ENCODE data around the gene FSTL5.

FSTL5 gene

DNA sequence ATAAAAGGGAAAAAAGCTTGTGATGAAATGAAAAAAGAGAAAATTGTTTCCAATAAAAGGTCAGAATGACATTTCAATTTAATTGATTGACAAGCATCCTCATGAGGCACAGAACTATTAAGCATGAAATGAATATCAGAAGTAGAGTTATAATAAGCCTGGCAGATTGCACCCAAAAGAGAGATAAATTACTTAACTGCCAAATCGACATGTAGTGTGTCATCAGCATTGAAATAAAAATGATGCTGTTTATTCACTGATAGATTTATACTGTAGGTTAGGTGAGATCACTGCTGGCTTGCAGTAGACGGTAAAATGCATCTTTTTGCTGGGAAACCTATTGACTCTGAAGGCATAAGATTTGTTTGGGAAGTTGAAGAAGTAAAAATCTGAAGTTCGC, 507.2 kb downstream of the FSTL5 start:
- Mint-ChIP-seq H3K36me3 (ENCODE audit: low read depth) (no peaks in the 10 kb centered on the region), H3K9me3 (no peaks in the 10 kb centered on the region), H3K27me3 (ENCODE audit: low read depth, poor library complexity) (no peaks in the 10 kb centered on the region), H3K4me3 (no peak overlapping the region), H3K27ac (no peak overlapping the region), H3K4me1 (no peaks in the 10 kb centered on the region)
- TF ChIP-seq, protein P1, sequence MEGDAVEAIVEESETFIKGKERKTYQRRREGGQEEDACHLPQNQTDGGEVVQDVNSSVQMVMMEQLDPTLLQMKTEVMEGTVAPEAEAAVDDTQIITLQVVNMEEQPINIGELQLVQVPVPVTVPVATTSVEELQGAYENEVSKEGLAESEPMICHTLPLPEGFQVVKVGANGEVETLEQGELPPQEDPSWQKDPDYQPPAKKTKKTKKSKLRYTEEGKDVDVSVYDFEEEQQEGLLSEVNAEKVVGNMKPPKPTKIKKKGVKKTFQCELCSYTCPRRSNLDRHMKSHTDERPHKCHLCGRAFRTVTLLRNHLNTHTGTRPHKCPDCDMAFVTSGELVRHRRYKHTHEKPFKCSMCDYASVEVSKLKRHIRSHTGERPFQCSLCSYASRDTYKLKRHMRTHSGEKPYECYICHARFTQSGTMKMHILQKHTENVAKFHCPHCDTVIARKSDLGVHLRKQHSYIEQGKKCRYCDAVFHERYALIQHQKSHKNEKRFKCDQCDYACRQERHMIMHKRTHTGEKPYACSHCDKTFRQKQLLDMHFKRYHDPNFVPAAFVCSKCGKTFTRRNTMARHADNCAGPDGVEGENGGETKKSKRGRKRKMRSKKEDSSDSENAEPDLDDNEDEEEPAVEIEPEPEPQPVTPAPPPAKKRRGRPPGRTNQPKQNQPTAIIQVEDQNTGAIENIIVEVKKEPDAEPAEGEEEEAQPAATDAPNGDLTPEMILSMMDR (IDR thresholded peaks at IDR 0.05), result no peak
- no peak for DNase-seq

DNA sequence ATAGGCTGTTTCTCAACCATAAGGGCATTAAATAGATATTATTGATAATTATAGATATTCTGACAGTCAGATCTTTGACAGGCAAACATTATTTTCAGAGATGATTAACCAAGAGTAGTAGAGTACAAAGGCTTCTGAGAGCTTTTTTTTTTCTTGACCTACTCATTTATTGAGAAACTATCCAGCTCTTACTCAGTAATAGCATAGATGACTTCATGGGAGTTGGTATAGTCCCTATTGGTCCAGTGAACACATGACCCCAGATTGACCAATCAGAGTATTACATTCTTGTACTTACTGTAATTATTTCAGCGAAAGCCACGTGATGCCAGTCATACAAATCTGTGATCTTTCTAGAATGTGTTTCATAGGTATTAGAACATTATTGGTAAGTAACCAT, 508.7 kb downstream of the FSTL5 start:
- Mint-ChIP-seq H3K36me3 (ENCODE audit: low read depth) (no peaks in the 10 kb centered on the region), H3K27ac (no peak overlapping the region), H3K27me3 (ENCODE audit: low read depth, poor library complexity) (no peaks in the 10 kb centered on the region), H3K4me3 (no peak overlapping the region), H3K4me1 (no peaks in the 10 kb centered on the region), H3K9me3 (no peaks in the 10 kb centered on the region)
- TF ChIP-seq, protein P1 (IDR thresholded peaks at IDR 0.05), result no peak
- no peak for DNase-seq

DNA sequence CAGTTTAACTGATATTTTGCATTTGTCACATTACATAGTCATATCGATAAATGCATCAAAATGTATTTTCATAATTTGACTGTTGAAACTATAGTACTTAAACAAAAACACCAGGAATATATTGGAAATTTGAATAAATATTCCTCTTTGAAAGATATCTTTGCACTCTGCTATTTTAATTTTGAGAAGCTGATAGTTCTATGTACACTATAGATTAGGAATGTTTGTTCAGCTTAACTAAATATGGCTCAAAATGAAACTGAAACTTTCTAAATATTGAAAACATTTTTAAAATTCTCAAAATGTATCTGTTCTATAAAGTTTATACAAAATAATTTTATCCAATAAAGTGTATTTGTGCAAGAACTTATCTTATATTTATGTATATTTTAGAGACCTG, 510.1 kb downstream of the FSTL5 start:
- Mint-ChIP-seq H3K36me3 (ENCODE audit: low read depth) (no peaks in the 10 kb centered on the region), H3K4me3 (no peak overlapping the region), H3K4me1 (no peaks in the 10 kb centered on the region), H3K27ac (no peak overlapping the region), H3K27me3 (ENCODE audit: low read depth, poor library complexity) (peaks cover 2% of the 10 kb centered on the region), H3K9me3 (no peaks in the 10 kb centered on the region)
- TF ChIP-seq, protein P1 (IDR thresholded peaks at IDR 0.05), result no peak
- DNase-seq, result no peak

DNA sequence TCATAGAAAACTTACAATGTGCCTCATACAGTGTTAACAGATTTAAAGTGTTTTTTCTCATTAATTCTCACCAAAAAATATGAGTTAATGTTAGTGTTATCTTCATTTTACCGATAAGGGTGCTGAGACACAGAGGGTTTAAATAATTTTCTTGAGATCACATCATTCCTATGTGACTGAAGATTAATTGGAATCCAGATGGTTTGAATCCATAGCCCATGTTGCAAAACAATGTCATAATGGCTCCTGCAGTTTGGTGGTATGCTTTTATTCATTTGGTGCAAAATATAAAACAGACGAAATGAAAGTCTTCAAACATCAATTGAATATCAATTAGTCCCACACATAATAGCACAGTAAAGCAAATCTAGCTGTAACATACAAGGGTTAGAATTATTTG, 512.2 kb downstream of the FSTL5 start:
- Mint-ChIP-seq H3K27ac (no peak overlapping the region), H3K4me3 (no peak overlapping the region), H3K4me1 (no peaks in the 10 kb centered on the region), H3K9me3 (peaks cover 3% of the 10 kb centered on the region), H3K36me3 (ENCODE audit: low read depth) (no peaks in the 10 kb centered on the region), H3K27me3 (ENCODE audit: low read depth, poor library complexity) (peaks cover 2% of the 10 kb centered on the region)
- DNase-seq, result no peak
- TF ChIP-seq, protein P1 (IDR thresholded peaks at IDR 0.05), result no peak

DNA sequence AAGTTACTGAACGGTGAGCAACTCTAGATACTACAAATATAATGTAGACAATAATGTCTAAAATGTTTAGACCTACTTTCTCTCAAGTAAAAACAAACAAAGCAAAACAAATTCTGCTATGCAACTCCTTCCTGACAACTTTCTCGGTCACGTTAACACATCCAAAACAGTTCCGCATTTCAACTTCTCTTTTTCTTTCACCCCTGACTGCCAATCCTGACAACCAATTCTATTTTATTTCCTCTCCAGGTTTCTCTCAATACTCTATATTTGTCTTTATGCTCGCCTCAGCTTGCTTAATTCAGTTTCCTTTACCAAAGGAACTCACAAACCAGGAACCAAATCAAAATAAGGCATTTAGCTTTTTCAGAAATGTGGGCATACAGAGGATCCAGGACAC, 513.0 kb downstream of the FSTL5 start:
- no peak for DNase-seq
- TF ChIP-seq, protein P1 (IDR thresholded peaks at IDR 0.05), result no peak
- Mint-ChIP-seq H3K36me3 (ENCODE audit: low read depth) (no peaks in the 10 kb centered on the region), H3K27me3 (ENCODE audit: low read depth, poor library complexity) (peaks cover 2% of the 10 kb centered on the region), H3K9me3 (peaks cover 3% of the 10 kb centered on the region), H3K4me1 (no peaks in the 10 kb centered on the region), H3K4me3 (no peak overlapping the region), H3K27ac (no peak overlapping the region)

DNA sequence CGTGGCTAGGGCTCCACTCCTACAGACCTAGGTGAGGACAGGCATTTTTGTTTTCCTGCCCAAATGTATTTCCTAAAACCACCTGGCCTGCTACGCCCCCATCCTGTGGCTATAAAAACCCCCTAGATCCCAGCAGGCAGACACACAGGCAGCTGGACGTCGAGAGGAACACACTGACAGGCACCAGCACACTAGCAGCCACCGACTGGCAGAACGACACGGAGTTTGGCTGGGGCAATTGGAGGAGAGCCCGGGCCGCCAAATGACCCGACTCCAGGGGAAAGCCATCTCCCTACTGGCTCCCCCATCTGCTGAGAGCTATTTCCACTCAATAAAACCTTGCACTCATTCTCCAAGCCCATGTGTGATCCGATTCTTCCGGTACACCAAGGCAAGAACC, 516.0 kb downstream of the FSTL5 start:
- H3K27ac Mint-ChIP-seq, result no peak overlapping the region
- H3K27me3 Mint-ChIP-seq (ENCODE audit: low read depth, poor library complexity), result peaks cover 2% of the 10 kb centered on the region
- H3K4me3 Mint-ChIP-seq, result no peak overlapping the region
- no peaks in the 10 kb centered on the region for H3K36me3 Mint-ChIP-seq (ENCODE audit: low read depth)
- DNase-seq, result no peak
- TF ChIP-seq, protein P1 (IDR thresholded peaks at IDR 0.05), result no peak
- peaks cover 3% of the 10 kb centered on the region for H3K9me3 Mint-ChIP-seq
- H3K4me1 Mint-ChIP-seq, result no peaks in the 10 kb centered on the region
